ENCODE measurements around the gene GRID2.
"Not testable (repeated sequence)": the region's sequence is repeated elsewhere in the genome, so short reads cannot be mapped to it uniquely, and the experiment has no call there.

GRID2 gene

GRCh38 chr4:93199492-93199891 lies 895.7 kb downstream of the GRID2 start:
- peak; percentile 48 for DNase-seq (ENCODE audit: low read depth)

- no peak for DNase-seq (ENCODE audit: low read depth)
These were observed 897.8 kb downstream of the GRID2 start for GRCh38 chr4:93201471-93202096.

DNA sequence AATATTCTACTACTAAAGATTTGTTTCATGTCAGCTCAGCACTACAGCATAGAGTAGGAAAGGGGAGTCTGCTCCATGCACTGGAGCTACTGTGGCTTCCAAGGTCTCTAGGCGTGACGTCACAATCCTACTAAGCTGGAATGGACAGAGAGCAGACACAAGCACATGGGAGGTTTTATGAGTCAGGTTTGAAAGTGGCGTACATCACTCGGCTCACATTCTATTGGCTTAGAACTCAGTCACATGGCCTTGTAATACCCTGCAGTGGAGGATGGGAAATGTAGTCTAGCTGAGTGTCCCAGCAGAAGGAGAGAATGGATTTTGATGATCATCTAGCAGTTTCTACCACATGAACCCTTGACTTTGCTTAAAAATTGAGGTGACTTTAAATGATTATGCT lies 899.9 kb downstream of the GRID2 start:
- DNase-seq (ENCODE audit: low read depth), result peak; percentile 3

GRCh38 chr4:93212250-93212649 lies 908.5 kb downstream of the GRID2 start:
- DNase-seq (ENCODE audit: low read depth), result no peak

DNA sequence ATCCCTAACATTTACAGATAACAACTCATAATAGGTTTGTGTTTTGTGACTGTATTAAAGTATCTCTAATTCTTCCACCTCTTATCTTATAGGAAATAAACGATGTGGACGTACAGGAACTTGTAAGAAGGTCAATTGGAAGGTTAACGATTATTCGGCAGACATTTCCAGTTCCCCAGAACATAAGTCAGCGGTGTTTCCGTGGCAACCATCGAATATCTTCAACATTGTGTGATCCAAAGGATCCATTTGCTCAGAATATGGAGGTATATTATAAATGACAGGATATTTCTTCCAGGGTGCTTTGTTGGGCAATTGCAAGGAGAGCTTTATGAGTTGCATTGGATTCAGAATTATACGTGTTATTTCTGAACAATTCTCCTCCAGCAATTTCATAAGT lies 912.9 kb downstream of the GRID2 start:
- no peak for DNase-seq (ENCODE audit: low read depth)

DNA sequence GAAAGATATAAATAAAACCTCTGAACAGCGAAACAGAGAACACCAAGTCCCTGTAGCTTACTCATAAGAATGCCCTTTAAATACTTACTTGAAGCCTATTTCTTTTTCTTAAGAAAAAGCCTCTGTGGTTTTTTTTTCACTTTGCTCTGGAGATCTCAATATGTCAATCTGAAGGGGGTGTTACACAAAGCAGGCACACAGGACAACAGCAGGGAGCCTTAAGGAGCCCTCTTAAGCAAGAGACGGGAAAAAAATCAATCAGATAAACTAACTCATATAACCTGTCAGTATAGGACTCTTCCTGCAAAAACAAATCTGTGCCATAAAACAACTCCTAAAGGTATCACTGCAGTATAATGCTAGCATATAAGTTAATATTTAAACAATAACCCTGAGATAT lies 913.7 kb downstream of the GRID2 start:
- DNase-seq (ENCODE audit: low read depth), result no peak

- no peak for DNase-seq (ENCODE audit: low read depth)
These were observed 918.0 kb downstream of the GRID2 start for GRCh38 chr4:93221771-93222170.

DNA sequence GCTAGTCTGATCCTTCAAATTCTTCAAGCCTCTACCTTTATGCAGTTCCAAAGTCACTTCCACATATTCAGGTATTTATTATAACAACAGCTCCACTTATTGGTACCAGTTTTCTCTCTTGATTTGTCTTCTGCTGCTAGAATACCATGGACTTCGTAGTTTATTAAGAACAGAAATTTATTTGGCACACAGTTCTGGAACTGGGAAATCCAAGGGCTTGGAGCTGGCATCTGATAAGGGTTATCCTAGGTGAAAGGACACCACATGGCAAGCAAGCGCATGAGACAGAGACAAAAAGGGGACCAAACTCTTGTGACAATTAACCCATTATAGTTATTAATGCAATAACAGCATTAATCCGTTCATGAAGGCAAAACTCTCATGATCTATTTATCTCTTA lies 924.3 kb downstream of the GRID2 start:
- no peak for DNase-seq (ENCODE audit: low read depth)

GRCh38 chr4:93232883-93233282 lies 929.1 kb downstream of the GRID2 start:
- no peak for DNase-seq (ENCODE audit: low read depth)

DNA sequence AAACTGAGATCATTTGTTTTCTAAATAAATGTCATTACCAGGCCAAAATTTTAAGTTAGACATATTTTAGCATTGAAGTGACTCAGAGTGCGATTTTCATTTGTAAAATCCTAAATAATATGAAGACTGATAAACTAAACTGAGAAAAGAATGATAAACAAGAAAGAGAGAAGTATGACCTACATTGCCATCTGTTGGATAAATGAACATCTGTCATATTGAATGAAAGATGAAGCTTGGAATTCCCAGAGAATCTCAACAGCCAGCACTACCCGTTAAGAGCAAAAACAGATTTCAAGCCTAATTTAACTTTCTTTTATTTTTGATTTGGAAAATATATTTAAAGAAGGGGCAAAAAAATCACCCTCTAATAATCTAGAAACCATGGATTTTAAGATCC lies 933.8 kb downstream of the GRID2 start:
- no peak for DNase-seq (ENCODE audit: low read depth)

DNA sequence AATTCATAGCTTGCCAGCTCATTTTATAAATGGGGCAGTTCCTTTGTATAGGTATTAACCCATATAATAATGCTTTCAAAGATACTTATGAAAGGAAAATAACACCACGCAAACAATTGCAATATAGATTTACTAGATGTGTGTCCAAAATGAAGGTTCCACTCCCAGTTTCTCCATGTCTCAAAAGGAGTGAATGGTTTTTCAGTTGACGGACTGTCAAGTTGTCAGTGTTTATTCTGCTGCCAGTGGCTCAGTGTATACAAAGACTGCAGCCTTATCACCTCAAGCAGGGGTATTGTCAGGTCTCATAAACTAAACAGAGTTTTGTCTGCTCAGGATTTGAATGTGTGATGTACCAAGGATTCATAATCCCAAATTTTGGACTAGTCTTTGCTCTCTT lies 939.5 kb downstream of the GRID2 start:
- no peak for DNase-seq (ENCODE audit: low read depth)

- no peak for DNase-seq (ENCODE audit: low read depth)
These were observed 957.4 kb downstream of the GRID2 start for GRCh38 chr4:93261207-93261606.

DNA sequence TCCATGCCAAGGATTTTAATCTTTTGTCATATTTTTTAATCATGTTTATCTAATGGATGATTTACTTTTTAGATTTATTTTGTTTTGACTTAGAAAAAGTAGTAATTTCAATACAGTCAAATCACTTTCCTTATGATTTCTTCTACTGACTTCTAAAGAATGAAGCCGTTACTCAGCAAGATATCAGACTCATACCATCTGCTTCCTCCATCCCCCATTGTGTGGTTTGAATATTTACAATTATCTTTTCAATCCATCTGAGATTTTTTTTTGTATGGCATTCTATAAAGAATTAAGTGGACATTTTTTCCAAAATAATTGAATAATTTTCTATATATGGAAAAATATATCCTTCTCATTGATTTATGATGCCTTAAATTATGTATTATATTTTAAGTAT lies 959.4 kb downstream of the GRID2 start:
- no peak for DNase-seq (ENCODE audit: low read depth)

GRCh38 chr4:93267747-93268146 lies 964.0 kb downstream of the GRID2 start:
- no peak for DNase-seq (ENCODE audit: low read depth)

DNA sequence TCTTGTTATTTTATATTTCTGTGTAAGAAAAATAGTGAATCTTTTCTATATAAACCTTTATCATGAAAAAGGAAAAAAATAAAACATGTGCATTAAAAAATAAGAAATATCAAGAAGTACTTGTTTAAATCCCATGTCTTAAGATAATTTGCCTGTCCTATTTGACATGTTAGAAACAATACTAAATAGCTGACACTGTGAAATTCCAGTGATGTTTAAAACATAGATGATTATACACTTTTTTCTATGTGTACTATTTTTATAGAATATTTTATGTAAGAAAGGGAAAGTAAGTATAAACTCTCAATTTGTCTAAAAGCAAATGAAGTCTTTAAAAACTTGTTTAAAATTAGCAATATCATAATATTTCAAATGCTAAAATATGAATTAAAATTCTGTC lies 981.6 kb downstream of the GRID2 start:
- DNase-seq (ENCODE audit: low read depth), result no peak

DNA sequence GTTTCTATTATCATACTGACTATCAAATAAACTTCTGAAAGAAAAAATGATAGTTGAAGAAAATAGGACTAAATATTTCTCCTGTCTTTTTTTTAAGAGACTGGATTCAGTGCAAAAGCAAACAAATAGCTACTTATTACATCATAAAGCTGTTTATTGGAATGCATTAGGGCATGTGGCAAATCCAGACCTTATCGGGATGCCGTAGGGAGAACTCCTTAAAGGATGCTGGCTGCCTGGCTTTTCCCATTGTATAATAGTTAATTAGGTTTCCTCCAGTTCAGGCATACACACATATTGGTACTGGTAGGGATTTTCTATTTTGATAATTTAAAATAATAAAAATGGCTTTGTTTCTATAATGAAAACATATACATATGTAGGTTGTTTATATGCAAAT lies 985.5 kb downstream of the GRID2 start:
- DNase-seq (ENCODE audit: low read depth), result no peak

- DNase-seq (ENCODE audit: low read depth), result no peak
These were observed 986.1 kb downstream of the GRID2 start for GRCh38 chr4:93289831-93290230.

- DNase-seq (ENCODE audit: low read depth), result no peak
These were observed 995.4 kb downstream of the GRID2 start for GRCh38 chr4:93299118-93299517.

- DNase-seq (ENCODE audit: low read depth), result not testable (repeated sequence)
These were observed 997.2 kb downstream of the GRID2 start for GRCh38 chr4:93300780-93301555.

GRCh38 chr4:93302310-93302709 lies 998.5 kb downstream of the GRID2 start:
- DNase-seq (ENCODE audit: low read depth), result no peak

DNA sequence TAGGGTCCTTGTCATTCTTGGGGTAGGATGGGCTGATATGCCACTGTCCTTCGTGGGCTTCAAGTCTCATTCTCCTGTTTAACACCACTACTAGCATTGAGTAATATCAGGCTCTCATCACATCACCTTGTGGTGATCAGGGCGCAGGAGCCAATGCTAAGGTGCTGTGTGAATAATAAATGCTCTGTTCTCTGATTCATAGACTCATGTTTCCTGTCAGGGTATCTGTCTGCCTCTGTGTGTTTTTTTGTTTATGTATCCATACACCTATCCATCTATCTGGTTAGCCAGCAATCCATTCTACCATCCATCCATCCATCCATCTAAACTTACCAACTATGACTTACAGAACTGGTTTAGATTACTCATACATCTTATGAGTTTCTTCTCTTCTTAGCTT lies 999.7 kb downstream of the GRID2 start:
- DNase-seq (ENCODE audit: low read depth), result no peak

DNA sequence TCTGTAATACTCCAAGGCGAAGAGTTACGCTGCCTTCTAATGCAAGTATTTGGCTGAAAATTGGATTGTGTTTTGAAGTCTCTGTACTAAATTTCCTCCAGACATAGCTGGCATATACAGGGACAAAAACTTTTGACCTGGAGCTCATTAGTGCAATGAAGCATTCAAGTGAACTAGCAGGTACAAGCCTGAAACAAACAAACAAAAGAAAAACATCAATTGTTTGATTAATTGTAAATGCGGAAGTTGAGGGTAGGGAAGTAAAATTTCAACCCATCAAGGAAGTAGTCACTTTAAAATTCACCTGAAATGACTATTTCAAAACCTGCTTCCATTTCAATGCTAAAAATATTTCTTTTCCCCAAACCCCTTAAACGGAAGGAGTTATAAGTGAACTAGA lies 1008.5 kb downstream of the GRID2 start:
- no peak for DNase-seq (ENCODE audit: low read depth)

DNA sequence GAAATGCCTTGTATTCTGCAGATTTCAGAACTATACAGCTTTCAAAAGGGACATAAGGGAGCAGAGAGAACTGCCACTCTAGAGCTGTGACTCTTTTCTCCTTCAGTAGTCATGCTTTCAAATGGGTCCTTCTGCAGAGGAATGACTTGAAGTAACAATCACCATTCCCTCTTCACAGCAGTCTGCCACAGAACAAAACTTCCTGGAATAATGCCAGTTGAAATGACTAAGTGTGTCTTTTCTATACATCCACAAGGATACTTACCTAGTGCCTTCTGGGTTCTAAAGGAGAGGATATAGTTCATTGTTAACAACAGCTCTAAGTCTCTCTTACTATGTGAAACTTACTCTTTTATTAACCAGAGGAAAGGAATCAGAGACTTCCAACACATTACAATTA lies 1009.4 kb downstream of the GRID2 start:
- DNase-seq (ENCODE audit: low read depth), result peak; percentile 15

GRCh38 chr4:93317057-93317456 lies 1013.3 kb downstream of the GRID2 start:
- no peak for DNase-seq (ENCODE audit: low read depth)

Measured in iris pigment epithelial cell (primary cell).